Measurements from ENCODE around the gene SIGLEC14.

DNA sequence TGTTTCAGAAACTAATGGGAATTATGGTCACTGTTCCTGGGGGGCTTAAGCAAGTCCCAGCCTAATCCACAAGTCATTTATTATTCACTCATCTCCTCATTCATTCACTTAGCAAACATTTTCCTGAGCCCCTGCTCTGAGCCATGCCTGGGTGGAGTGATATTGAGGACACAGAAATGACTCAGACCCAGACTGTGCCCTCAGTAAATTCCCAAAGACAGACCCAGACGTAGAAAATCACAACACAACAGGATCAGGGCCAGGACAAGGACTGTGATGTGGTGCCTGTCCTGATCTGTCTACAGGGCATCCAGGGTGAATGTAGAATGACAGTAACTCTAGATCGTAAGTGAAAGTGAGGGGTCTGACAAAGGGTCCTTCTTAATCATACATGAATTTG, 39.5 kb upstream of the SIGLEC14 start:
- no peak for TF ChIP-seq ZFP30 (CRISPR knock-in tag; IDR thresholded peaks at IDR 0.05)
- TF ChIP-seq ZNF8 (CRISPR knock-in tag; IDR thresholded peaks at IDR 0.05), result no peak
- no peak for TF ChIP-seq ZFP3 (CRISPR knock-in tag; IDR thresholded peaks at IDR 0.05)
- TF ChIP-seq ZNF70 (CRISPR knock-in tag; IDR thresholded peaks at IDR 0.05), result no peak
- TF ChIP-seq TOX (CRISPR knock-in tag; IDR thresholded peaks at IDR 0.05; ENCODE audit: borderline replicate concordance), result no peak
- TF ChIP-seq ARNTL (CRISPR knock-in tag; IDR thresholded peaks at IDR 0.05; ENCODE audit: borderline replicate concordance, low read depth), result no peak
- no peak for TF ChIP-seq GLIS3 (CRISPR knock-in tag; IDR thresholded peaks at IDR 0.05)
- TF ChIP-seq, protein P1, sequence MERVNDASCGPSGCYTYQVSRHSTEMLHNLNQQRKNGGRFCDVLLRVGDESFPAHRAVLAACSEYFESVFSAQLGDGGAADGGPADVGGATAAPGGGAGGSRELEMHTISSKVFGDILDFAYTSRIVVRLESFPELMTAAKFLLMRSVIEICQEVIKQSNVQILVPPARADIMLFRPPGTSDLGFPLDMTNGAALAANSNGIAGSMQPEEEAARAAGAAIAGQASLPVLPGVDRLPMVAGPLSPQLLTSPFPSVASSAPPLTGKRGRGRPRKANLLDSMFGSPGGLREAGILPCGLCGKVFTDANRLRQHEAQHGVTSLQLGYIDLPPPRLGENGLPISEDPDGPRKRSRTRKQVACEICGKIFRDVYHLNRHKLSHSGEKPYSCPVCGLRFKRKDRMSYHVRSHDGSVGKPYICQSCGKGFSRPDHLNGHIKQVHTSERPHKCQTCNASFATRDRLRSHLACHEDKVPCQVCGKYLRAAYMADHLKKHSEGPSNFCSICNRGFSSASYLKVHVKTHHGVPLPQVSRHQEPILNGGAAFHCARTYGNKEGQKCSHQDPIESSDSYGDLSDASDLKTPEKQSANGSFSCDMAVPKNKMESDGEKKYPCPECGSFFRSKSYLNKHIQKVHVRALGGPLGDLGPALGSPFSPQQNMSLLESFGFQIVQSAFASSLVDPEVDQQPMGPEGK (CRISPR knock-in tag; IDR thresholded peaks at IDR 0.05; ENCODE audit: borderline replicate concordance), result no peak
- TF ChIP-seq, protein P2, sequence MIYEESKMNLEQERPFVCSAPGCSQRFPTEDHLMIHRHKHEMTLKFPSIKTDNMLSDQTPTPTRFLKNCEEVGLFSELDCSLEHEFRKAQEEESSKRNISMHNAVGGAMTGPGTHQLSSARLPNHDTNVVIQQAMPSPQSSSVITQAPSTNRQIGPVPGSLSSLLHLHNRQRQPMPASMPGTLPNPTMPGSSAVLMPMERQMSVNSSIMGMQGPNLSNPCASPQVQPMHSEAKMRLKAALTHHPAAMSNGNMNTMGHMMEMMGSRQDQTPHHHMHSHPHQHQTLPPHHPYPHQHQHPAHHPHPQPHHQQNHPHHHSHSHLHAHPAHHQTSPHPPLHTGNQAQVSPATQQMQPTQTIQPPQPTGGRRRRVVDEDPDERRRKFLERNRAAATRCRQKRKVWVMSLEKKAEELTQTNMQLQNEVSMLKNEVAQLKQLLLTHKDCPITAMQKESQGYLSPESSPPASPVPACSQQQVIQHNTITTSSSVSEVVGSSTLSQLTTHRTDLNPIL (CRISPR knock-in tag; IDR thresholded peaks at IDR 0.05; ENCODE audit: low read depth), result no peak
- no peak for TF ChIP-seq RARB (CRISPR knock-in tag; IDR thresholded peaks at IDR 0.05)
- TF ChIP-seq, protein P3, sequence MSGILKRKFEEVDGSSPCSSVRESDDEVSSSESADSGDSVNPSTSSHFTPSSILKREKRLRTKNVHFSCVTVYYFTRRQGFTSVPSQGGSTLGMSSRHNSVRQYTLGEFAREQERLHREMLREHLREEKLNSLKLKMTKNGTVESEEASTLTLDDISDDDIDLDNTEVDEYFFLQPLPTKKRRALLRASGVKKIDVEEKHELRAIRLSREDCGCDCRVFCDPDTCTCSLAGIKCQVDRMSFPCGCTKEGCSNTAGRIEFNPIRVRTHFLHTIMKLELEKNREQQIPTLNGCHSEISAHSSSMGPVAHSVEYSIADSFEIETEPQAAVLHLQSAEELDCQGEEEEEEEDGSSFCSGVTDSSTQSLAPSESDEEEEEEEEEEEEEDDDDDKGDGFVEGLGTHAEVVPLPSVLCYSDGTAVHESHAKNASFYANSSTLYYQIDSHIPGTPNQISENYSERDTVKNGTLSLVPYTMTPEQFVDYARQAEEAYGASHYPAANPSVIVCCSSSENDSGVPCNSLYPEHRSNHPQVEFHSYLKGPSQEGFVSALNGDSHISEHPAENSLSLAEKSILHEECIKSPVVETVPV (CRISPR knock-in tag; IDR thresholded peaks at IDR 0.05), result no peak
- TF ChIP-seq TCF4 (CRISPR knock-in tag; IDR thresholded peaks at IDR 0.05; ENCODE audit: borderline replicate concordance), result no peak
- TF ChIP-seq, protein P4, sequence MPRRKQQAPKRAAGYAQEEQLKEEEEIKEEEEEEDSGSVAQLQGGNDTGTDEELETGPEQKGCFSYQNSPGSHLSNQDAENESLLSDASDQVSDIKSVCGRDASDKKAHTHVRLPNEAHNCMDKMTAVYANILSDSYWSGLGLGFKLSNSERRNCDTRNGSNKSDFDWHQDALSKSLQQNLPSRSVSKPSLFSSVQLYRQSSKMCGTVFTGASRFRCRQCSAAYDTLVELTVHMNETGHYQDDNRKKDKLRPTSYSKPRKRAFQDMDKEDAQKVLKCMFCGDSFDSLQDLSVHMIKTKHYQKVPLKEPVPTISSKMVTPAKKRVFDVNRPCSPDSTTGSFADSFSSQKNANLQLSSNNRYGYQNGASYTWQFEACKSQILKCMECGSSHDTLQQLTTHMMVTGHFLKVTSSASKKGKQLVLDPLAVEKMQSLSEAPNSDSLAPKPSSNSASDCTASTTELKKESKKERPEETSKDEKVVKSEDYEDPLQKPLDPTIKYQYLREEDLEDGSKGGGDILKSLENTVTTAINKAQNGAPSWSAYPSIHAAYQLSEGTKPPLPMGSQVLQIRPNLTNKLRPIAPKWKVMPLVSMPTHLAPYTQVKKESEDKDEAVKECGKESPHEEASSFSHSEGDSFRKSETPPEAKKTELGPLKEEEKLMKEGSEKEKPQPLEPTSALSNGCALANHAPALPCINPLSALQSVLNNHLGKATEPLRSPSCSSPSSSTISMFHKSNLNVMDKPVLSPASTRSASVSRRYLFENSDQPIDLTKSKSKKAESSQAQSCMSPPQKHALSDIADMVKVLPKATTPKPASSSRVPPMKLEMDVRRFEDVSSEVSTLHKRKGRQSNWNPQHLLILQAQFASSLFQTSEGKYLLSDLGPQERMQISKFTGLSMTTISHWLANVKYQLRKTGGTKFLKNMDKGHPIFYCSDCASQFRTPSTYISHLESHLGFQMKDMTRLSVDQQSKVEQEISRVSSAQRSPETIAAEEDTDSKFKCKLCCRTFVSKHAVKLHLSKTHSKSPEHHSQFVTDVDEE (CRISPR knock-in tag; IDR thresholded peaks at IDR 0.05), result no peak

All from SK-N-SH treated with all-trans-retinoic acid at 6 μM for 48 hours (cell line).